ENCODE data around the gene TTC4.
"Not testable (repeated sequence)": the region's sequence is repeated elsewhere in the genome, so short reads cannot be mapped to it uniquely, and the experiment has no call there.

GRCh38 chr1:54775828-54776721 is 60.4 kb downstream of the TTC4 start:
- TF ChIP-seq CTCF (IDR thresholded peaks at IDR 0.05); ZFX (IDR thresholded peaks at IDR 0.05; ENCODE audit: borderline replicate concordance): not testable (repeated sequence)

Data from 22Rv1 (cell line).